ENCODE measurements around the gene TBL1X. TPM values are rescaled to one million over a fixed set of nuclear protein-coding genes. Genes with fewer than 3 reads are reported as not detected.

The TBL1X gene
- total RNA-seq, 1 donor from 2014 or later: 34.5 TPM

DNA sequence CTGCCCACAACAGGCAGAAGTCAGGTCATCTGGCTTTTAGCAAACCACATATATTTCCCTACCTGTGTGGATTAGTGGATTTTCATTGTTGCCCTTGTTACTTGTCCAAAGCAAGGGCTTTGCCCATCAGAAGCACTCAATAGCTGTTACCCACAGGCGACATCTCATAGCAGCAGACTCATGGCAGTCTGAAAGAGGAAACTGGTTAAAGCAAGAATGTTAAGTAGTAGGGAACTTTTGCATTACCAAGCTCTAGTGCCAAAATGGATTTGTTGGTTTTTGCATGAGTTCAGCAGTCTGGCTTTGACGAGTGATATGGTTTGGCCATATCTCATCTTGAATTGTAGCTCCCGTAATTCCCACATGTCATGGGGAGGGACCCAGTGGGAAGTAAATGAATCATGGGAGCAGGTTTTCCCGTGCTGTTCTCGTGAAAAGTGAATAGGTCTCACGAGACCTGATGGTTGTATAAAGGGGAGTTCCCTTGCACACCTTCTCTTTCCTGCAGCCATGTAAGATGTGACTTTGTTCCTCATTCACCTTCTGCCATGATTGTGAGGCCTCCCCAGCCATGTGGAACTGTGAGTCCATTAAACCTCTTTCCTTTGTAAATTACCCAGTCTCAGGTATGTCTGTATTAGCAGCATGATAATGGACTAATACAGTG lies 192.9 kb downstream of the TBL1X start:
- peaks cover 22% of the 10 kb centered on the region for H3K9me3 Mint-ChIP-seq
- TF ChIP-seq, protein P1, sequence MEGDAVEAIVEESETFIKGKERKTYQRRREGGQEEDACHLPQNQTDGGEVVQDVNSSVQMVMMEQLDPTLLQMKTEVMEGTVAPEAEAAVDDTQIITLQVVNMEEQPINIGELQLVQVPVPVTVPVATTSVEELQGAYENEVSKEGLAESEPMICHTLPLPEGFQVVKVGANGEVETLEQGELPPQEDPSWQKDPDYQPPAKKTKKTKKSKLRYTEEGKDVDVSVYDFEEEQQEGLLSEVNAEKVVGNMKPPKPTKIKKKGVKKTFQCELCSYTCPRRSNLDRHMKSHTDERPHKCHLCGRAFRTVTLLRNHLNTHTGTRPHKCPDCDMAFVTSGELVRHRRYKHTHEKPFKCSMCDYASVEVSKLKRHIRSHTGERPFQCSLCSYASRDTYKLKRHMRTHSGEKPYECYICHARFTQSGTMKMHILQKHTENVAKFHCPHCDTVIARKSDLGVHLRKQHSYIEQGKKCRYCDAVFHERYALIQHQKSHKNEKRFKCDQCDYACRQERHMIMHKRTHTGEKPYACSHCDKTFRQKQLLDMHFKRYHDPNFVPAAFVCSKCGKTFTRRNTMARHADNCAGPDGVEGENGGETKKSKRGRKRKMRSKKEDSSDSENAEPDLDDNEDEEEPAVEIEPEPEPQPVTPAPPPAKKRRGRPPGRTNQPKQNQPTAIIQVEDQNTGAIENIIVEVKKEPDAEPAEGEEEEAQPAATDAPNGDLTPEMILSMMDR (IDR thresholded peaks at IDR 0.05; ENCODE audit: unreplicated experiment): no peak
- H3K27ac Mint-ChIP-seq: no peak overlapping the region
- H3K27me3 Mint-ChIP-seq (ENCODE audit: low read depth): no peaks in the 10 kb centered on the region
- no peak overlapping the region for H3K4me3 Mint-ChIP-seq
- peaks cover 34% of the 10 kb centered on the region for H3K36me3 Mint-ChIP-seq
- H3K4me1 Mint-ChIP-seq: no peaks in the 10 kb centered on the region
- DNase-seq (ENCODE audit: low spot score in 2 of 2, unreplicated experiment in 2 of 2): no peak

DNA sequence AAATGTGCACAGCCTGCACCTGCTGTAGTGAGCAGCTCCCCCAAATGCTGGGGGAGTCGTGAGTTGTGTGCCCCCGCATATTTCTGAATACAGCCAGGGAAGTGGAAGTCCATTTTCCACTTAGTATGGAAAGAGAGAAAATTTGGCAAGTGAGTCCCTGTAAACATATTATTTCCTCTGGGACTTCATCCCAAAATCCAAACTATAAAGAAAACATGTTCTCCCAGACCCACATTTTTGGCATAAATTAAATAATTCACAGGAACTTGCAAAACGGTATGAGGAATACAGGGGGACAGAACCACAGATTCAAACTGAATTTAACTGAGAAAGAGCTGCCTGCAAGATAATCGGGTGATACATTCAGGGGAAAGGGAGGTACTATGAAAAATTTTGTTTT lies 193.6 kb downstream of the TBL1X start:
- Mint-ChIP-seq H3K9me3 (peaks cover 22% of the 10 kb centered on the region), H3K36me3 (peaks cover 34% of the 10 kb centered on the region), H3K27me3 (ENCODE audit: low read depth) (no peaks in the 10 kb centered on the region), H3K4me1 (no peaks in the 10 kb centered on the region), H3K27ac (no peak overlapping the region), H3K4me3 (no peak overlapping the region)
- TF ChIP-seq, protein P1 (IDR thresholded peaks at IDR 0.05; ENCODE audit: unreplicated experiment): no peak
- no peak for DNase-seq (ENCODE audit: low spot score in 2 of 2, unreplicated experiment in 2 of 2)

DNA sequence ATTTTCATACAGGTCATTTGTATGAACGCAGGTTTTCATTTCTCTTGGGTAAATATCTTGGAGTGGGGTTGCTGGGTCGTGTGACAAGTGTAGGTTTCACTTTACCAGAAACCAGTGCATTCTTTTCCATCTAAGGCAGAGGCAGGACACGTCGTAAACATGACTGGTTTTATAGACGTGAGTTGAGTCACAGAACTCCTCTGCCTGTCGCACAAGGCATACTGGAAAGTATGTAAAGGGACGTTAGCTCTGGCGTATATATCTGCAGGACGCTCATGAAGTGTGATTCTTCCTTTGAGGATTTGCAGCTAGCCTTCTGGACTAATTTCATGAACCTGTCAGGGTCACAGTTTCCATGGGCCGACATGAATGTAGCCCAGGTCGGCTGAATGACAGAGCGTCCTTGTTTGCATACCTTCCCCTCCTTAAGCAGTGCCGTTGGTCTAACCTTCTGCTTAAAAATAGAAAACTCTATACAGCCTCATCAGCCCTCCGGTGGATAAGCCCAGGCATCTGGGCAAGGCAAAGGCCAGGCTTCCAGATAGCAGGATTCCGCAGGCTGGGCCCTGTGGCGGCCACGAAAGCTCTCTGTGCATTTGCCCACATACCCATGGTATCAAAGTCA lies 194.8 kb downstream of the TBL1X start:
- H3K4me1 Mint-ChIP-seq: no peaks in the 10 kb centered on the region
- no peak for DNase-seq (ENCODE audit: low spot score in 2 of 2, unreplicated experiment in 2 of 2)
- H3K27ac Mint-ChIP-seq: no peak overlapping the region
- TF ChIP-seq, protein P1 (IDR thresholded peaks at IDR 0.05; ENCODE audit: unreplicated experiment): no peak
- peaks cover 30% of the 10 kb centered on the region for H3K36me3 Mint-ChIP-seq
- no peak overlapping the region for H3K4me3 Mint-ChIP-seq
- H3K27me3 Mint-ChIP-seq (ENCODE audit: low read depth): no peaks in the 10 kb centered on the region
- H3K9me3 Mint-ChIP-seq: peaks cover 22% of the 10 kb centered on the region

DNA sequence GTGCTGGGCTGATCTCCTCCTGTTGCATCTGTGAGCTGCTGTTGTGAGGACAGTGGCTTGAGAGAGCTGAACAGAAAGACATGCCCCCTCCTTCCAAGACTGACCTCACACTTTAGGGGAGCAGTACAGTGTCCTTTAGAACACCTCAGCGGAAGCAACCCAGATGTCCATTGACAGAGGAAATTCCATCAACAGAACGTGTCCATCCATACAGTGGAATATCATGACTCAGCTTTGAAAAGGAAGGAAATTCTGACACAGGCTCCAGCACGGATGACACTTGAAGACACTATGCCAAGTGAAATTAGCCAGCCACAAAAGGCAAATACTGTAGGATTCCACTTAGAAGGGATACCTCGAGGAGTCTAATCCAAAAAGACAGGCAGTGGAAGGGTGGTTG lies 197.3 kb downstream of the TBL1X start:
- H3K9me3 Mint-ChIP-seq: peaks cover 42% of the 10 kb centered on the region
- H3K36me3 Mint-ChIP-seq: peaks cover 26% of the 10 kb centered on the region
- H3K27ac Mint-ChIP-seq: no peak overlapping the region
- H3K4me3 Mint-ChIP-seq: no peak overlapping the region
- no peaks in the 10 kb centered on the region for H3K27me3 Mint-ChIP-seq (ENCODE audit: low read depth)
- no peaks in the 10 kb centered on the region for H3K4me1 Mint-ChIP-seq
- TF ChIP-seq, protein P1 (IDR thresholded peaks at IDR 0.05; ENCODE audit: unreplicated experiment): no peak
- DNase-seq (ENCODE audit: low spot score in 2 of 2, unreplicated experiment in 2 of 2): no peak

DNA sequence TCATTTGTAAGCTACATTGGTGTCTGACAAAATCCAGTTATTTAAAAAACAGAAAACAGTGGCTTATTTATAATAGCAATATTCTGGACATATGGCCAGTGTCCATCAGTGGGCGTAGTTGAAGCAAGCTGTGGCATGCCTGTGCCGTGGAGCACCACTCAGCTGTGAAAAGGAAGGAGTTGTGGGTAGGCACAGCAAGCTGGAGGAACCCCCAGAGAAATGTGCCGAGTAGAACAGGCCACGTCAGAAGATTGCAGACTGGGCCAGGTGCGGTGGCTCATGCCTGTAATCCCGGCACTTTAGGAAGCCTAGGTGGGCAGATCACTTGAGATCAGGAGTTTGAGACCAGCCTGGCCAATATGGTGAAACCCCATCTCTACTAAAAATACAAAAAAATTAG lies 198.4 kb downstream of the TBL1X start:
- no peak for DNase-seq (ENCODE audit: low spot score in 2 of 2, unreplicated experiment in 2 of 2)
- Mint-ChIP-seq H3K4me1 (no peaks in the 10 kb centered on the region), H3K4me3 (no peak overlapping the region), H3K27me3 (ENCODE audit: low read depth) (no peaks in the 10 kb centered on the region), H3K36me3 (peaks cover 22% of the 10 kb centered on the region), H3K27ac (no peak overlapping the region), H3K9me3 (peaks cover 39% of the 10 kb centered on the region)
- TF ChIP-seq, protein P1 (IDR thresholded peaks at IDR 0.05; ENCODE audit: unreplicated experiment): no peak
